CD4-positive, CD25-positive, alpha-beta regulatory T cell (primary cell): Measurements from ENCODE around the gene BTN1A1. TPM values are rescaled to one million over a fixed set of nuclear protein-coding genes. Genes with fewer than 3 reads are reported as not detected.

Experiments used
- ATAC-seq, 2 donors: fragments of 150-1000 bp; cut with Tn5 transposase; one replicate each; pipeline ENCODE4 v1.10.0; 2021; ENCODE audit warnings: low read depth in 2 of 2, moderate number of reproducible peaks in 2 of 2, moderate library complexity in 1 of 2
- DNase-seq, 3 donors: peaks; one replicate each; pipeline versions ENCODE4 v3.0.0 to v3.0.0-alpha.2; 2012 to 2022; ENCODE audit warnings: mixed read lengths in 1 of 3
- H3K27ac ChIP-seq: one replicate; pipeline ENCODE4 v1.7.0; 2013; ENCODE audit warnings: mild to moderate bottlenecking, low read length; ENCODE audit not compliant: insufficient read depth, poor library complexity, severe bottlenecking
- H3K27me3 ChIP-seq: one replicate; pipeline ENCODE4 v1.7.0; 2013; ENCODE audit warnings: low read length; ENCODE audit not compliant: control insufficient read depth, insufficient read depth
- H3K36me3 ChIP-seq: one replicate; pipeline ENCODE4 v1.7.0; 2013; ENCODE audit warnings: mild to moderate bottlenecking, low read length, moderate library complexity; ENCODE audit not compliant: control insufficient read depth, insufficient read depth
- H3K4me1 ChIP-seq: 2 replicates; pipeline ENCODE4 v1.7.0; 2013; ENCODE audit warnings: mild to moderate bottlenecking, low read length; ENCODE audit not compliant: insufficient read depth, control insufficient read depth, poor library complexity, severe bottlenecking
- H3K4me3 ChIP-seq: one replicate; pipeline ENCODE4 v1.7.0; 2013; ENCODE audit warnings: low read depth, mild to moderate bottlenecking, low read length, moderate library complexity
- H3K9me3 ChIP-seq, 2 experiments: 1 replicate in 1 of 2; 2 replicates in 1 of 2; pipeline ENCODE4 v1.7.0; 2013; ENCODE audit warnings: low read length in 2 of 2, mild to moderate bottlenecking in 1 of 2, moderate library complexity in 1 of 2; ENCODE audit not compliant: control insufficient read depth in 2 of 2
- H3K27ac Mint-ChIP-seq, 3 donors: one replicate each; pipeline ENCODE4 v1.8.0; 2020 to 2022; ENCODE audit warnings: mild to moderate bottlenecking in 3 of 3, mixed read lengths in 3 of 3, moderate library complexity in 2 of 3
- H3K27me3 Mint-ChIP-seq: one replicate; pipeline ENCODE4 v1.8.0; 2022; ENCODE audit warnings: mild to moderate bottlenecking, mixed read lengths
- H3K36me3 Mint-ChIP-seq: one replicate; pipeline ENCODE4 v1.8.0; 2020; ENCODE audit warnings: mixed read lengths
- H3K4me1 Mint-ChIP-seq, 4 donors: one replicate each; pipeline ENCODE4 v1.8.0; 2020 to 2022; ENCODE audit warnings: mixed read lengths in 4 of 4, mild to moderate bottlenecking in 1 of 4
- H3K4me3 Mint-ChIP-seq, 4 donors: one replicate each; pipeline ENCODE4 v1.8.0; 2020 to 2022; ENCODE audit warnings: mild to moderate bottlenecking in 4 of 4, mixed read lengths in 4 of 4, moderate library complexity in 3 of 4
- H3K9me3 Mint-ChIP-seq, 7 donors: one replicate each; pipeline ENCODE4 v1.8.0; 2020 to 2022; ENCODE audit warnings: mixed read lengths in 7 of 7, mild to moderate bottlenecking in 3 of 7, moderate library complexity in 2 of 7
- polyA plus RNA-seq, 4 donors: library from polyadenylated mRNA; unstranded; fragments of 300-500 nt; fragmentation: Illumina TruSeq; gene quantifications; one replicate each; pipeline ENCODE4 v1.2.3, GENCODE V29; 2021
- total RNA-seq: library from RNA; stranded (reverse); gene quantifications from one replicate; pipeline ENCODE4 v1.2.3, GENCODE V29; 2022

BTN1A1 gene
- total and polyA plus RNA-seq, 5 donors from 2014 or later: 0.33 TPM; not detected in 4

DNA sequence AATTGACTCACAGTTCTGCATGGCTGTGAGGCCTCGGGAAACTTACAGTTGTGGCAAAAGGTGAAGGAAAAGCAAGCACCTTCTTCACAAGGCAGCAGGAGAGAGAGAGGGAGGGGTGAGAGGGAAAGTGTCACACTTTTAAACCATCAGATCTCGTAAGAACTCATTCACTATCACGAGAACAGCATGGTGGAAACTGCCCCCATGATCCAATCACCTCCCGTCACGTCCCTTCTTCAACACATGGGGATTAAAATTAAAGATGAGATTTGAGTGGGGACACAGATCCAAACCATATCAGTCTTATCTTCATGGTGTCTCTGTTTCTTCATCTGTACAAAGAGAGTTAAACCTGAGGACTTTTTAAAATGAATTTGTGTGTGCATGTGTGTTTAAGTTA, 13.7 kb upstream of the BTN1A1 start:
- Histone ChIP-seq H3K4me3 (no peak overlapping the region), H3K36me3 (no peaks in the 10 kb centered on the region), H3K9me3 (peaks cover 8 to 10% of the 10 kb centered on the region in 2 experiments), H3K4me1 (no peaks in the 10 kb centered on the region), H3K27me3 (no peaks in the 10 kb centered on the region), H3K27ac (no peak overlapping the region)
- Mint-ChIP-seq H3K27me3 (peaks cover 6% of the 10 kb centered on the region), H3K36me3 (peaks cover 3% of the 10 kb centered on the region), H3K27ac (no peak overlapping the region), H3K9me3 (peaks cover 0 to 11% (median 5%) of the 10 kb centered on the region in 7 donors), H3K4me1 (no peaks in the 10 kb centered on the region), H3K4me3 (no peak overlapping the region)
- DNase-seq (no peak), ATAC-seq (no peak)

- Mint-ChIP-seq H3K27me3 (peaks cover 6% of the 10 kb centered on the region), H3K36me3 (peaks cover 3% of the 10 kb centered on the region), H3K27ac (no peak overlapping the region), H3K4me1 (no peaks in the 10 kb centered on the region), H3K9me3 (peaks cover 0 to 11% (median 5%) of the 10 kb centered on the region in 7 donors), H3K4me3 (no peak overlapping the region)
- DNase-seq (no peak), ATAC-seq (no peak)
- no peak overlapping the region for H3K4me3 ChIP-seq
- H3K27me3 ChIP-seq: no peaks in the 10 kb centered on the region
- H3K27ac ChIP-seq: no peak overlapping the region
- no peaks in the 10 kb centered on the region for H3K36me3 ChIP-seq
- no peaks in the 10 kb centered on the region for H3K4me1 ChIP-seq
- H3K9me3 ChIP-seq: peaks cover 8 to 10% of the 10 kb centered on the region in 2 experiments
Observed at GRCh38 chr6:26487466-26487865, 12.6 kb upstream of the BTN1A1 start.

DNA sequence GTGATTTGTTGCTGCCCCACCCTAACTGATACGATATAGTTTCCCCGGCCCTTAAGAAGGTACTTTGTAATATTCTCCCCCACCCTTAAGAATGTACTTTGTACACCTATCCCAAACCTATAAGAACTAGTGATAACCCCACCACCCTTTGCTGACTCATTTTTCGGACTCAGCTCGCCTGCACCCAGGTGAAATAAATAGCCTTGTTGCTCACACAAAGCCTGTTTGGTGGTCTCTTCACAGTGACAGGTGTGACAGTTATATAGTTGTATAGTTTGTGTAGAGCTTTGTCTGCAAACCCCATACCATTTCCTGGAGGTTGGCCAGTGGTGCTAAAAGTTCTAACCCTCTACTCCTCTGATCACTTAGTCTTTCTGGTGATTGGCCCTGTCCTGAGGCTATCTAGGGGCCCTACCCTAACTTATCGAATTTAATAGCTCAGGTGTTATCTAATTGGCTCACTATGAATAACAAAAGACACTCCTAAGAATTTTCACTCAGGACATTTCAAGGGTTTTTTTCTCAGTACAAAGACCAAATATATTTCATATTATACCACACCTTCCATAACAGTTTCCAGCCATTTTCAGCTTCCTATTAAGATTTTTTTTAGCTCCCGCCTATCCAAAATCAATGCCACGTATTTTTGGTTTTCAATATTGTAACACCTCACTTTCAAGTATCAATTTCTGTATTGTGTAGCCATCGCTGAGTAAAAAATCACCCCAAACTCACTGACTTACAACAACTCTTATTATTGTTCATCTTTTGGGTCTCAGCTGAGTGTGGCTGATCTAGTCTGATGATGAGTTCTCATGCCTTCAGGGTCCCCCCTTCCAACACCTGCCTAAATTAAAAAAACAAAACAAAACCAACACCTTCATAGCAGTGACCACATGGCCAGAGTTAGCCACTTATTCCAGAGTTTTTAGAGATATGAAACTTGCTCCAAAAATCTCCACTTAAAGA, 9.8 kb upstream of the BTN1A1 start:
- no peak overlapping the region for H3K27ac ChIP-seq
- Mint-ChIP-seq H3K9me3 (peaks cover 0 to 11% (median 6%) of the 10 kb centered on the region in 7 donors), H3K27ac (peak overlapping the region in 1 of 3 donors; percentile 4), H3K27me3 (peaks cover 26% of the 10 kb centered on the region), H3K4me1 (peaks cover 0 to 8% (median 5%) of the 10 kb centered on the region in 4 donors), H3K4me3 (no peak overlapping the region), H3K36me3 (peaks cover 3% of the 10 kb centered on the region)
- no peaks in the 10 kb centered on the region for H3K36me3 ChIP-seq
- peaks cover 3% of the 10 kb centered on the region for H3K27me3 ChIP-seq
- peaks cover 8 to 10% of the 10 kb centered on the region in 2 experiments for H3K9me3 ChIP-seq
- DNase-seq: no peak
- ATAC-seq: no peak
- no peaks in the 10 kb centered on the region for H3K4me1 ChIP-seq
- H3K4me3 ChIP-seq: no peak overlapping the region

- Histone ChIP-seq H3K27me3 (peaks cover 3% of the 10 kb centered on the region), H3K4me3 (no peak overlapping the region), H3K4me1 (no peaks in the 10 kb centered on the region), H3K27ac (no peak overlapping the region), H3K36me3 (no peaks in the 10 kb centered on the region), H3K9me3 (peaks cover 8 to 10% of the 10 kb centered on the region in 2 experiments)
- H3K9me3 Mint-ChIP-seq: peaks cover 0 to 10% (median 6%) of the 10 kb centered on the region in 7 donors
- H3K27me3 Mint-ChIP-seq: peaks cover 39% of the 10 kb centered on the region
- H3K36me3 Mint-ChIP-seq: peaks cover 3% of the 10 kb centered on the region
- H3K4me1 Mint-ChIP-seq: peaks cover 0 to 8% (median 5%) of the 10 kb centered on the region in 4 donors
- no peak for DNase-seq
- no peak for ATAC-seq
- no peak overlapping the region for H3K27ac Mint-ChIP-seq
- H3K4me3 Mint-ChIP-seq: no peak overlapping the region
Observed at GRCh38 chr6:26491604-26492003, 8.5 kb upstream of the BTN1A1 start.

GRCh38 chr6:26493258-26493657, 6.8 kb upstream of the BTN1A1 start:
- Mint-ChIP-seq H3K36me3 (no peaks in the 10 kb centered on the region), H3K27me3 (peaks cover 40% of the 10 kb centered on the region), H3K4me1 (peaks cover 0 to 8% (median 5%) of the 10 kb centered on the region in 4 donors), H3K27ac (peak overlapping the region in 1 of 3 donors; percentile 23), H3K9me3 (peaks cover 0 to 6% (median 0%) of the 10 kb centered on the region in 7 donors), H3K4me3 (no peak overlapping the region)
- Histone ChIP-seq H3K27ac (no peak overlapping the region), H3K27me3 (peaks cover 7% of the 10 kb centered on the region), H3K4me3 (no peak overlapping the region), H3K36me3 (no peaks in the 10 kb centered on the region), H3K4me1 (no peaks in the 10 kb centered on the region), H3K9me3 (no peaks in the 10 kb centered on the region)
- ATAC-seq (peak; percentile 53), DNase-seq (peak in 2 of 3 donors; percentile 36 to 41)

- no peak overlapping the region for H3K27ac ChIP-seq
- H3K4me3 Mint-ChIP-seq: no peak overlapping the region
- peaks cover 0 to 8% (median 5%) of the 10 kb centered on the region in 4 donors for H3K4me1 Mint-ChIP-seq
- H3K27me3 Mint-ChIP-seq: peaks cover 34% of the 10 kb centered on the region
- H3K9me3 ChIP-seq: no peaks in the 10 kb centered on the region
- H3K4me3 ChIP-seq: no peak overlapping the region
- H3K27me3 ChIP-seq: peaks cover 8% of the 10 kb centered on the region
- no peaks in the 10 kb centered on the region for H3K4me1 ChIP-seq
- DNase-seq: no peak
- no peaks in the 10 kb centered on the region for H3K36me3 ChIP-seq
- no peak for ATAC-seq
- no peaks in the 10 kb centered on the region for H3K36me3 Mint-ChIP-seq
- H3K9me3 Mint-ChIP-seq: peaks cover 0 to 4% (median 0%) of the 10 kb centered on the region in 7 donors
- peak overlapping the region in 2 of 3 donors; percentile 3 to 54 for H3K27ac Mint-ChIP-seq
Observed at GRCh38 chr6:26494117-26494516, 6.0 kb upstream of the BTN1A1 start.

- H3K4me3 Mint-ChIP-seq: no peak overlapping the region
- Histone ChIP-seq H3K27ac (no peak overlapping the region), H3K4me3 (no peak overlapping the region), H3K4me1 (no peaks in the 10 kb centered on the region), H3K9me3 (no peaks in the 10 kb centered on the region), H3K36me3 (no peaks in the 10 kb centered on the region), H3K27me3 (peaks cover 8% of the 10 kb centered on the region)
- no peak overlapping the region for H3K27ac Mint-ChIP-seq
- ATAC-seq: no peak
- H3K36me3 Mint-ChIP-seq: peaks cover 5% of the 10 kb centered on the region
- peaks cover 41% of the 10 kb centered on the region for H3K27me3 Mint-ChIP-seq
- peaks cover 0 to 2% (median 0%) of the 10 kb centered on the region in 7 donors for H3K9me3 Mint-ChIP-seq
- H3K4me1 Mint-ChIP-seq: peaks cover 0 to 8% (median 5%) of the 10 kb centered on the region in 4 donors
- no peak for DNase-seq
Observed at GRCh38 chr6:26495281-26495680, 4.8 kb upstream of the BTN1A1 start.
